Stomach (tissue), 4 donors: ENCODE measurements around the gene TBC1D9B.

Experiments used
- POLR2AphosphoS5 ChIP-seq, 3 donors: sonication (generic); formaldehyde crosslinking; IDR thresholded peaks; one replicate each; pipeline ENCODE4 v1.6.1; 2016; ENCODE audit warnings: antibody characterized with exemption in 3 of 3
- TF ChIP-seq, protein P1 (sequence below), 7 experiments: fragments of 450-650 bp in 4 of 7; fragments of 200-600 bp in 3 of 7; sonication (generic) in 3 of 7; IDR thresholded peaks; one replicate each; pipeline ENCODE4 v1.5.1; 2016 to 2019; ENCODE audit warnings: antibody characterized with exemption in 7 of 7, control low read depth in 2 of 7, mild to moderate bottlenecking in 1 of 7

DNA sequence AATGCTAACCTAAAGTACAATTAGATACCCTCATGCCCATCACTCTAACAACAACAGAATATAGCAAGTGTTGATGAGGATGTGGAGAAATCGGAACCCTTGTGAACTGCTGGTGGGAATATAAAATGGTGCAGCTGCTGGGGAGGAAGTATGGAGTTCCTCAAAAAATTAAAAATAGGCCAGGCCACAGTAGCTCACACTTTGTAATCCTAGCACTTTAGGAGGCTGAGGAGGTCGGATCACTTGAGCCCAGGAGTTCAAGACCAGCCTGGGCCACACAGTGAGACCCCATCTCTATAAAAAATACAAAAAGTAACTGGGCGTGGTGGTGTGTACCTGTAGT lies 31.1 kb downstream of the TBC1D9B start:
- TF ChIP-seq, protein P1, sequence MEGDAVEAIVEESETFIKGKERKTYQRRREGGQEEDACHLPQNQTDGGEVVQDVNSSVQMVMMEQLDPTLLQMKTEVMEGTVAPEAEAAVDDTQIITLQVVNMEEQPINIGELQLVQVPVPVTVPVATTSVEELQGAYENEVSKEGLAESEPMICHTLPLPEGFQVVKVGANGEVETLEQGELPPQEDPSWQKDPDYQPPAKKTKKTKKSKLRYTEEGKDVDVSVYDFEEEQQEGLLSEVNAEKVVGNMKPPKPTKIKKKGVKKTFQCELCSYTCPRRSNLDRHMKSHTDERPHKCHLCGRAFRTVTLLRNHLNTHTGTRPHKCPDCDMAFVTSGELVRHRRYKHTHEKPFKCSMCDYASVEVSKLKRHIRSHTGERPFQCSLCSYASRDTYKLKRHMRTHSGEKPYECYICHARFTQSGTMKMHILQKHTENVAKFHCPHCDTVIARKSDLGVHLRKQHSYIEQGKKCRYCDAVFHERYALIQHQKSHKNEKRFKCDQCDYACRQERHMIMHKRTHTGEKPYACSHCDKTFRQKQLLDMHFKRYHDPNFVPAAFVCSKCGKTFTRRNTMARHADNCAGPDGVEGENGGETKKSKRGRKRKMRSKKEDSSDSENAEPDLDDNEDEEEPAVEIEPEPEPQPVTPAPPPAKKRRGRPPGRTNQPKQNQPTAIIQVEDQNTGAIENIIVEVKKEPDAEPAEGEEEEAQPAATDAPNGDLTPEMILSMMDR (IDR thresholded peaks at IDR 0.05) = no peak
- TF ChIP-seq POLR2AphosphoS5 (IDR thresholded peaks at IDR 0.05) = no peak
